KOPT-K1 (cell line): ENCODE results near the gene SOD2.
A peak's percentile ranks its signal among the peaks of the same experiment; 100 is the strongest.
"Not testable (repeated sequence)": the region's sequence is repeated elsewhere in the genome, so short reads cannot be mapped to it uniquely, and the experiment has no call there.

ENCODE experiments used
- H3K27ac ChIP-seq: fragments of 200-600 bp; sonication (generic); 2 replicates; pipeline ENCODE4 v1.5.1; 2016; ENCODE audit warnings: antibody characterized with exemption, mild to moderate bottlenecking, low read depth, low read length; ENCODE audit not compliant: poor library complexity, severe bottlenecking
- H3K36me3 ChIP-seq: fragments of 200-600 bp; sonication (generic); 2 replicates; pipeline ENCODE4 v1.5.1; 2017; ENCODE audit warnings: antibody characterized with exemption, mild to moderate bottlenecking, low read length, moderate library complexity; ENCODE audit not compliant: insufficient read depth
- H3K9me3 ChIP-seq: fragments of 200-600 bp; sonication (generic); 2 replicates; pipeline ENCODE4 v1.5.1; 2017; ENCODE audit warnings: antibody characterized with exemption, low read length, mild to moderate bottlenecking; ENCODE audit not compliant: insufficient read depth, poor library complexity, severe bottlenecking

SOD2 gene

GRCh38 chr6:159693894-159694545, 979 bp upstream of the SOD2 start:
- Histone ChIP-seq H3K9me3 (no peaks in the 10 kb centered on the region), H3K27ac (peak overlapping the region; percentile 74), H3K36me3 (peaks cover 14% of the 10 kb centered on the region)

GRCh38 chr6:159692303-159693127, 526 bp downstream of the SOD2 start:
- Histone ChIP-seq H3K27ac (peak overlapping the region; percentile 74), H3K36me3 (peaks cover 30% of the 10 kb centered on the region), H3K9me3 (no peaks in the 10 kb centered on the region)

DNA sequence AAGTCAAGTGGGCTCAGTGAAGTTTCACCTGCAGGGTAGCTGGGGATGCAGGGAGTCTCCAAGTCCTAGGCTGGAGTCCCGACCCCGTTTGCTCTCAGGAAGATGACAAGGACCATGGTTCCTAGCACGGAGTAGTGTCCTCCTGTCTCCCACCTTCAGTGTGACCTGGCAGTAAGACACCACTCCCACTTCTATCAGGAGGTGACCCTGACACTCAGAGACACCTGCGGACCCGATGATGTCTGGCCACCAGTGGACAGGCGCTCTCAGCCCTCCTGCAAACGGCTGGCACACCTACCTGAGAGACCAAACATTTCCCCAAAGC, 1.1 kb downstream of the SOD2 start:
- H3K36me3 ChIP-seq, result peaks cover 35% of the 10 kb centered on the region
- H3K9me3 ChIP-seq, result no peaks in the 10 kb centered on the region
- peak overlapping the region; percentile 74 for H3K27ac ChIP-seq

DNA sequence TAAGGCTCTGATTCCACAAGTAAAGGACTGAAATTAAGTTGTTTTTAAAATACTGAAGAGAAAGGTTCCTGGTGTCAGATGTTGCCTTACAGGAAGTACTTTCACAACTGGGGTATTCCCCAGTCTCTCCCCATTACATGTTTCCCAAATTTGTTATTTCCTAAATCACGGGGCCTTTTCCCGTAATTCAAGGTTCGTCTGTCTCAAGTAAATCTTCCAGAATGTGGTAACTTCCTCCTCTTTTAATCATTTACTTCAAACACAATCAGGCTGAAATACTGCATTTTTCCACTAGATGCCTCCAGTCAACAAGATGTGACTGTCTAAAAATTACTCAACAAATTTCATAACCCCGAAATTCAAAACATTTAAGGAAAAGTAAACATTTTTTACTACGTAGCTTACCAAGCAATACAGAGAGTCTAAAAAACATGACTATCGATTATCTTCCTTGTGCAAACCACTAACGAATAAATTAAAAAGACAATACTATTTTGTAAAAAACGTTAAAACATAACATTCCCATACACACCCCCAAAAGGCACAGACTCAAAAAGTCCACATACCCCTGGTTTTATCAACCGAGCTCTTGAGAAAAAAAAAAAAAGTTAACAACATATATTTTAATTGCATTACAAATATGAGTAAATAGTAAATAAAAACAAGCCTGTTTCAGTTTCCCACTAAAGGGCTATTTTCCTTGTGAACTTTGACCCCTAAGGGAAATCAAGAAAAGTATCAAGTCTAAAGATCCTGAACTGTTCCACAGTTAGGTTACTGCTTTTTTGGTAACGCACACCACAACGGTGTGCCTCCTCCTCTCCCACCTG, 1.7 kb downstream of the SOD2 start:
- peaks cover 41% of the 10 kb centered on the region for H3K36me3 ChIP-seq
- no peaks in the 10 kb centered on the region for H3K9me3 ChIP-seq
- peak overlapping the region; percentile 74 for H3K27ac ChIP-seq

DNA sequence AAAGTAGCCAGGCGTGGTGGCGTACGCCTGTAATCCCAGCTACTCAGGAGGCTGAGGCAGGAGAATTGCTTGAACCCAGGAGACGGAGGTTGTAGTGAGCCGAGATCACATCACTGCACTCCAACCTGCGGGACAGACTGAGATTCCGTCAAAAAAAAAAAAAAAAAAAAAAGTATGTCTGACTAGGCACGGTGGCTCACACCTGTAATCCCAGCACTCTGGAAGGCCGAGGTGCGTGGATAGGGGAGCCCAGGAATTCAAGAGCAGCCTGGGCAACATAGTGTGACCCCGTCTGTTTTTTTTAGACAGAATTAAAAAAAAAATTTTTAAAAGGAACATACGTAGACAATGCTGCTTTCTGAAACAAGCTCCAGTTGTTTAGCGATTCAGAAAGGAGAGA, 2.9 kb downstream of the SOD2 start:
- H3K9me3 ChIP-seq, H3K27ac ChIP-seq: not testable (repeated sequence)
- H3K36me3 ChIP-seq, result peaks cover 53% of the 10 kb centered on the region

GRCh38 chr6:159689001-159689400, 4.0 kb downstream of the SOD2 start:
- peaks cover 65% of the 10 kb centered on the region for H3K36me3 ChIP-seq
- no peaks in the 10 kb centered on the region for H3K9me3 ChIP-seq
- H3K27ac ChIP-seq, result no peak overlapping the region

DNA sequence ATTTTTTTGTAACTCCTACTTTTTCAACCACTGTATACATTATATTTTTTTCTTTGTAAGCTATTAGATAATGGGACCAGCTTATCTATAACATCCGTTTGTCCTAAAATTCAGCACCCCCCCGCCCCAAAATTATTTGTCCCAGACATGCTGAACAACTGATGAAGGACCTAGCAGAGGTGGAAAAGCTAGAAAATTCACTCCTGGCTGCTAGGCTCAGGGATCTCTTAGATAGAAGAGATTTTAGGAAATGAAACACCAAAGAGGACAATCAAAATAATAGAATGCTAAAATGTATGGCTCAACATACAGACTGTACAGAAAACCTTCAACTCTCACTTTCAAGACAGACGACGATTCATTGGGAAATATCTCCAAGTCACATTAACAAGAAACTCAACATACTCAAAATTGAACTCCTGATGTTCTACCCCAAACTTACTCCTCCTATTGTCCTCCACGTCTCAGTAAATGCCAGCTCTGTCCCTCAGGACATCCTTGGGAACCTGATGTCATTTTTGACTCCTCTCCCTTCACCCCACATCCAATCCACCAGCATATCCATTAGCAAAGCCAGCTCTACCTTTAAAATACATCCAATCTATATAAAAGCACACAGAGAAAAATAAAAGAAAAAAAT, 4.7 kb downstream of the SOD2 start:
- peaks cover 71% of the 10 kb centered on the region for H3K36me3 ChIP-seq
- no peak overlapping the region for H3K27ac ChIP-seq
- H3K9me3 ChIP-seq, result no peaks in the 10 kb centered on the region

- Histone ChIP-seq H3K27ac (no peak overlapping the region), H3K36me3 (peaks cover 81% of the 10 kb centered on the region), H3K9me3 (no peaks in the 10 kb centered on the region)
Measured at GRCh38 chr6:159687341-159687740, 5.7 kb downstream of the SOD2 start.

GRCh38 chr6:159686703-159687102, 6.3 kb downstream of the SOD2 start:
- H3K27ac ChIP-seq, result no peak overlapping the region
- H3K36me3 ChIP-seq, result peaks cover 88% of the 10 kb centered on the region
- no peaks in the 10 kb centered on the region for H3K9me3 ChIP-seq

DNA sequence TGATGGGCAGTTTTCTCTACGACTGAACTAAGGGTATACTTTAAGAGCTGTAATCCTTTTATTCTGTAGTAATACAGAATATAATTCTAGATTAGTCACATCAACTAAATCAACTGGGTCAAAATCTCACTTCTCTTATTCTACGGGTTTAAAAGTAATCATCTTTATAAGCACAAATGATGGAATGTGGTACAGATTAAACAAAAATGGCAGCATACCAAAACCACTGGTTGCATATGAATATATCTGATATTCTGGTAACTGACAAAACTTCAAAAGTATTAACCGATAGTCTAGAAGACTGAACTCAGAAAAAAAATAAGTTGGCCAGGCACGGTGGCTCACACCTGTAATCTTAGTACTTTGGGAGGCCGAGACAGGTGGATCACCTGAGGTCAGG, 7.0 kb downstream of the SOD2 start:
- Histone ChIP-seq H3K27ac (no peak overlapping the region), H3K36me3 (peaks cover 94% of the 10 kb centered on the region), H3K9me3 (no peaks in the 10 kb centered on the region)

GRCh38 chr6:159684013-159684304, 9.1 kb downstream of the SOD2 start:
- Histone ChIP-seq H3K9me3 (no peaks in the 10 kb centered on the region), H3K36me3 (peaks cover 98% of the 10 kb centered on the region), H3K27ac (no peak overlapping the region)

- H3K36me3 ChIP-seq, result peaks cover 96% of the 10 kb centered on the region
Measured at GRCh38 chr6:159682810-159683209, 10.2 kb downstream of the SOD2 start.

DNA sequence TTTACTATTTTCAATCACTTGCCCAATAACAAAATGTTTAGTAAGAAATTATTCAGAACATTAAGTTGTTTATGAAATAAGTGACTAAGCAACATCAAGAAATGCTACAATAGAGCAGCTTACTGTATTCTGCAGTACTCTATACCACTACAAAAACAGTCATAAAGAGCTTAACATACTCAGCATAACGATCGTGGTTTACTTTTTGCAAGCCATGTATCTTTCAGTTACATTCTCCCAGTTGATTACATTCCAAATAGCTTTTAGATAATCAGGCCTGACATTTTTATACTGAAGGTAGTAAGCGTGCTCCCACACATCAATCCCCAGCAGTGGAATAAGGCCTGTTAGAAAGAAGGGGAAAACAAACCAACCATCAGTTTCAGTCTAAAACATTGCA, 10.7 kb downstream of the SOD2 start:
- Histone ChIP-seq H3K36me3 (peaks cover 94% of the 10 kb centered on the region), H3K27ac (no peak overlapping the region), H3K9me3 (no peaks in the 10 kb centered on the region)

More at GRCh38 chr6:159682810-159683209, 10.2 kb downstream of the SOD2 start:
- no peak overlapping the region for H3K27ac ChIP-seq
- no peaks in the 10 kb centered on the region for H3K9me3 ChIP-seq

DNA sequence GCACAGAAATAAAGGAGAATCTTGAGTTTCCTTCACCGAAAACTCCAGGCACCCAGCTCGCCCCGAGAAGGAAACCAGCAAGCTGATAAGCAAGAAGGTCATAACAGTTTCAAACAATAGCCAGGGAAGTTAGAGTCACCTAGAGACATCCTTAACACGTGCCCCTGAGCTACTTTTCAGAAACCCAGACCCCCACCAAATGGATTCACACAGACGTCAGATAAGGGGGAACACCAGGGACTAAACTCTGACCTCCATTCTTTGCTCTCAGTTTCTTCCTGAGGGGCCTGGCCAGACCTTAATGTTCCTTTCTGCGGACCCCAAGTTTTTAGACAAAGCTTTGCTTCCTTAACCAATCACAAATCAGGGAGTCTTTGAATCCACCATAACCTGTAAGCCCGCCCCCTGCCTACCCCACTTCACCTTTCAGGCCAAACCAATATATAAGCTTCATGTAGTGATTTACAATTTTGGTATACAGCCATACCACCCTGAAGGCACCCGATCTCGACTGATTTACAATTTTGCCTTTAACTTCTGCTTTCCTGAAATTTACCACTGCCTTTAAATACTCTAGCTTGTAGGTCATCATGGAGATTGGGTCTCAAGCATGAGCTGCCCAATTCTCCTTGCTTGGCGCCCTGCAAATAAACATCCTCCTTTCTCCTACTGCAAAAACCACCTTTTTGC, 11.7 kb downstream of the SOD2 start:
- Histone ChIP-seq H3K9me3 (no peaks in the 10 kb centered on the region), H3K36me3 (peaks cover 87% of the 10 kb centered on the region), H3K27ac (no peak overlapping the region)
